ENCODE measurements around the gene TEX11.
"Not testable (repeated sequence)": the region's sequence is repeated elsewhere in the genome, so short reads cannot be mapped to it uniquely, and the experiment has no call there.

The TEX11 gene

DNA sequence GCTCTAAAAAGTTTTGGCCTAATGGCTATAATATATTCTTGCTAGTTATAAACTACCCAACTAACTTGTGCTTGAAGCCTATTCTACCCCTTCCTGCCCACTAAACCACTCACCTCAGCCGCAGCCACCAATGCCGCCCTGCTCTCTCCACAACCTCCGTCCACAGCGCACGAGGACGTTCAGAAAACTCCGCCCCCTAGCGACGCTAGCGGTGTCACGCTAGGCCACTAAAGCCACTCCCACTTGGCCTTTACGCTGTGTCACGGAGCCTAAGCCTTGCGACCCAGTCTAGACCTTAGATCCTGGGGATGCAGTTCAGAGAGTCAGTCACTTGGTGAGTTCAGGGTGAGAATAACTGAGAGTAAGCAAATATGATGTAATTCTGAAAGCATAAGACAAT is at the start of gene TEX11:
Gene TEX11 (minus strand): TSS at position 171 of the 400 bp plus-strand sequence. CDS start 922 bp downstream, outside the sequence.
- DNase-seq: no peak

DNA sequence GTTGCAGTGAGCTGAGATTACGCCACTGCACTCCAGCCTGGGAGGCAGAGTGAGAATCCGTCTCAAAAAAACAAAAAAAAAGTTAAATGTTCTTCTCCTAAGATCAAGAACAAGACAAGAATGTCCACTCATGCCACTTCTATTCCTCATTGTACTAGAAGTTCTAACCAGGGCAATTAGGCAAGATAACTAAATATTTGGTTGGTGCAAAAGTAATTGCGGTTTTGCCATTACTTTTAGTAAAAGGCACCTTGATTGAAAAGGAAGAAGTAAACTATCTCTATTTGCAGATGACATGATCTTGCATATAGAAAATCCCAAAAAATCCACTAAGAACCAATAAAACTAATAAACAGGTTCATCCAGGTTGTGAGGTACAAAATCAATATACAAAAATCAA is 46.4 kb upstream of the TEX11 start:
- no peak for DNase-seq

DNA sequence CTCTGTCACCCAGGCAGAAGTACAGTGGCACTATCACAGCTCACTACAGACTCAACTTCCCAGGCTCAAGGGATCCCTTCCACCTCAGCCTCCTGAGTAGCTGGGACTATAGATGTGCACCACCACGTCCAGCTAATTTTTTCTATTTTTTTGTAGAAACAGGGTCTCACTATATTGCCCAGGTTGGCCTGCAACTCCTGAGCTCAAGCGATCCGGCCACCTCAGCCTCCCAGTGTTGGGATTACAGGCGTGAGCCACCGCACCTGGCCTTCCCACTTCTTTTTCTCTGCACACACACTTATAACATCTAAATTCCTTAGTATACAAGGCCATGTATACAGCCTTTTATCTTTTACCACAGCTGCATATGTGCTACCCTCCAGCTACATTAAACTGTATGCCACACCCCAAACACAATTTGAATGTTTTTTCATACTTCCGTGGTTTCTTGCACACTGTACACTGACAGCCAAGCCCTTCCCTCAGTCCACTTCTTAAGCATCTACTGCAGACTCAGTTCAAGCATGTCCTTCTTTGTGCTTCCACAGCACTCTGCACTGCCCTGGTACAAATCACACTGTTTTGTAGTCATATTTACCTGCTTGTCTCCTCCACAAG is 15.9 kb upstream of the TEX11 start:
- DNase-seq: no peak

DNA sequence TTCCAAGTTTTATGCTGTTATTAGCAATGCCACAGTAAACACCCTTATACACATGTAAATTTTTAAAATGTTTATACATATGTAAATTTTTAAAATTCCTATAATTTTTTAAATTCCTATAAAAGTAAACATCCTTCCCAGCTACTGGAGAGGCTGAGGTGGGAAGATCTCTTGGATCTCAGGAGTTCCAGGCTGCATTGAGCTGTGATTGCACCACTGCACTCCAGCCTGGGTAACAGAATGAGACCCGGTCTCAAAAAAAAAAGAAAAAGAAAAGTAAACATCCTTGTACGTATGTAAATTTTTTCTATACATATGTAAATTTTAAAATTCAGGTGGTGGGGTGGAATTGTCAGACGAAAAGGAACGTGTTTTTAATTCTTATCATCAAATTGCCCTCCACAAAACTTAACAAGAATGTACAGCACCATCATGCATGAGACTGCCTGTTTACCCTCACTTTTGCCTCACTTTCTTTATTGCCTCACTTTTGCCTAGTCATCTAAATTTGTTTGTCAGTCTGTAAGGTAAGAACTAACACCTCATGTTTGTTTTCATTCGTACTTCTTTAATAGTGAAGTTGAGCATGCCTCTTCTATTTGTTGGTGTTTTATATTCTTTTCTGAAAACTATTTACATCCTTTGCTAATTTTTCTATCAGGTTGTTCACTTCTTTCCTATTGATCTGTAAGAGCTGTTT is 14.4 kb upstream of the TEX11 start:
- no peak for DNase-seq

DNA sequence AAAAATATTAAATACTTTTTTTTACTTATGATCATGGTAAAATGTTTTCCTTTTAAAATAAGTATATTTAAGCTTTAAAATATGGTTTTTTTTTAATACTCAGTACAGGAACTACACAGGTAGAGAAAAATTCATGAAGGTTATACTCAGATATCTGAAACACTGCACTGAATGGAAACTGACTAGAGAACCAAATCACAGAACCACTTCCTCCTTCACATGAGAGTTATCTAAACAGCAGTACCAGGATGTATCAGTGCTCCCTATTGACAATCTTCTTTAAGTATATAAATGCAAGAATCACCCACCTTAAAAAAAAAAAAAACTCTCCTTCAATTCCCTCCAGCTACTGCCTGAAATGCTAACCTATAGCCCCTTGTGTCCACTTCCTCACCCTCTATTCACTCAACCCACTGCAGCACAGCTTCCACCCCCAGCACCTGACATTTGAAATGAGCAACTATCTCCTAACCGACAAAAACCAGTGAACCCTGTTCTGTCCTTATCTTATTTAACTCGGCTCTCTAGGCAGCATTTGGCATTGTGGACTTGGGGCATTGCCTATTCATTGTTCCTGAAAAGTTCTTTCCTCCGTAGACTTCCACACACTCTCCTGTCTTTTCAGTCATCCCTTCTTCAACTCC is 13.3 kb upstream of the TEX11 start:
- no peak for DNase-seq

DNA sequence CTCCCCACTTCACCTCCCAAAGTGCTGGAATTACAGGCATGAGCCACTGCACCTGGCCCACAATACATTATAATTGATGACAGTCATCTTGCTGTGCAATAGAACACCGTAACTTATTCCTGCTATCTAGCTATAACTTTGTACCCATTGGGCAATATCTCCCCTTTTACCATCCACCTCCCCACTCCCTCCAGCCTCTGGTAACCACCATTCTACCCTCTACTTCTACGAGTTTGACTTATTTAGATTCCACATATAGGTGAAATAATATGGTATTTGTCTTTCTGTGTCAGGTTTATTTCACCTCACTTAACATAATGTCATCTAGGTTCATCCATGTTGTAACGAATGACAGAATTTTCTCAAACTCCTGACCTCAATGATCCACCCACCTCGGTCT is 8.2 kb upstream of the TEX11 start:
- DNase-seq: no peak

DNA sequence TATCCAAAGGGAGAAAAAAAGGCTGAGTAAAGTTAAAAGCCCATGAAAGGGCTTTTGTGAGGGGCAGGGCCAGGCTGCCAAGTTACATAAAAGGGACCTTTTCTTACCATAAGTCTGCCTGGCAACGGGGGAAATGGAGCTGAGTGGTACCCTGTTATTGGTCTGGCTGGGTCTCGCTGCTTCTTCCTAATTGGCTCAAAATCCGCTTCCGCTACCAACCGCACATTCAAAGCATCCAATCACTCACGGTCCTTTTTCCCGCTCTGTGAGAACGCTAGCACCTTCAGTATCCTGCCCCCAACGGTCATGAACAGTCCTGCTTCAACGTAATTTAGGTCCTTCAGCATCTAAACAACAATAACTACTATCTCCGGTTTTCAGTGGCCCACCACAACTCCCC is 611 bp downstream of the TEX11 start:
- DNase-seq: no peak

DNA sequence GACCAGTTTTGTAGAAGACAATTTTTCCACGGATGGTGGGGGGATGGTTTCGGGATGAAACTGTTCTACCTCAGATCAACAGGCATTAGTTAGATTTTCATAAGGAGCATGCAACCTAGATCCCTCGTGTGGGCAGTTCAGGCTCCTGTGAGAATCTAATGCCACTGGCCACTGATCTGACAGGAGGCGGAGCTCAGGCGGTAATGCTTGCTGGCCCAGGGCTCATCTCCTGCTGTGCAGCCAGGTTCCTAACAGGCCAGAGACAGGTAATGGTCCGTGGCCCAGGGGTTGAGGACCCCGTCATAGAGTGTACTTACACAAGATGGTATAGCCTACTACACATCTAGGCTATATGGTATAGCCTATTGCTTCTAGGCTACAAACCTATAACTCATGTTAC is 7.0 kb downstream of the TEX11 start:
- no peak for DNase-seq

DNA sequence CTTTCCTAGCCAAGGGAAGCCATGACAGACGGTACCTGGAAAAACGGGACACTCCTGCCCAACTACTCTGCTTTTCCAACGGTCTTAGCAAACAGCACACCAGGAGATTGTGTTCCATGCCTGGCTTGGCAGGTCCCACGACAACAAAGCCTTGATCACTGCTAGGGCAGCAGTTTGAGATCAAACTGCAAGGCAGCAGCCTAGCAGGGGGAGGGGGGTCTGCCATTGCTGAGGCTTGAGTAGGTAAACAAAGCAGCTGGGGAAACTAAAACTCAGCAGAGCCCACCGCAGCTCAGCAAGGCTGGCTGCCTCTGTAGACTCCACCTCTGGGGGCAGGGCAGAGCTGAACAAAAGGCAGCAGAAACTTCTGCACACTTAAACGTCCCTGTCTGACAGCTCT is 18.1 kb downstream of the TEX11 start:
- DNase-seq: not testable (repeated sequence)

DNA sequence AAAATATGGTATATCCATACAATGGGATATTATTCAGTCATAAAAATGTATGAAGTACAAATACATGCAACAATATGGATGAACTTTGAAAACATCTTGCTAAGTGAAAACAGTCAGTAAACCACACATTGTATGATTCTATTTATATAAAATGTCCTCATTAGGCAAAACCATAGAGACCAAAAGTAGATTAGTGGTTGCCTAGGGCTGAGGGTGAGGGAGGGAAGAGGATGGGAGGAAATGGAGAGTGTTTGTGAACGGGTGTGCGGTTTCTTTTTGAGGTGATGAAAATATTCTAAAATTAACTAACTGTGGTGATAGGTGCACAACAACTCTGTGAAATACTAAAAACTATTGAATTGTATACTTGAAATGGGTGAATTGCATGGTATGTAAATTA is 29.6 kb downstream of the TEX11 start:
- DNase-seq: no peak

DNA sequence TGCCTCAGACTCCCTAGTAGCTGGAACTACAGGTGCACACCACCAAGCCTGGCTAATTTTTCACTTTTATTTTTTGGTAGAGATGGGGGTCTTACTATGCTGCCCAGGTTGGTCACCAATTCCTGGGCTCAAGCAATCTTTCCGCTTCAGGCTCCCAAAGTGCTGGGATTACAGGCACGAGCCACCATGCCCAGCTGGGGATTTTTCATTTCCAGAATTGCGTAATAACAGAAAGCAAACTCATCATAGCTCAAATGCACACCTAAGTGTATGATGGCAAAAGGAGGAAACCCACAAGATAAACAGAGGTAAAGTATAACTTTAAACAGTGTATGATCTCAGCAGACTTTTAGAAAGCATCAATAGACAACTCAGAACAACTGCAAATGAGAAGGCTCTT is 56.2 kb downstream of the TEX11 start:
- DNase-seq: no peak

DNA sequence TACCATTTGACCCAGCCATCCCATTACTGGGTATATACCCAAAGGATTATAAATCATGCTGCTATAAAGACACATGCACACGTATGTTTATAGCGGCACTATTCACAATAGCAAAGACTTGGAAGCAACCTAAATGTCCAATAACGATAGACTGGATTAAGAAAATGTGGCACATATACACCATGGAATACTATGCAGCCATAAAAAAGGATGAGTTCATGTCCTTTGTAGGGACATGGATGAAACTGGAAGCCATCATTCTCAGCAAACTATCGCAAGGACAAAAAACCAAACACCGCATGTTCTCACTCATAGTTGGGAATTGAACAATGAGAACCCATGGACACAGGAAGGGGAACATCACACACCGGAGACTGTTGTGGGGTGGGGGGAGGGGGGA is 64.4 kb downstream of the TEX11 start:
- DNase-seq: not testable (repeated sequence)

DNA sequence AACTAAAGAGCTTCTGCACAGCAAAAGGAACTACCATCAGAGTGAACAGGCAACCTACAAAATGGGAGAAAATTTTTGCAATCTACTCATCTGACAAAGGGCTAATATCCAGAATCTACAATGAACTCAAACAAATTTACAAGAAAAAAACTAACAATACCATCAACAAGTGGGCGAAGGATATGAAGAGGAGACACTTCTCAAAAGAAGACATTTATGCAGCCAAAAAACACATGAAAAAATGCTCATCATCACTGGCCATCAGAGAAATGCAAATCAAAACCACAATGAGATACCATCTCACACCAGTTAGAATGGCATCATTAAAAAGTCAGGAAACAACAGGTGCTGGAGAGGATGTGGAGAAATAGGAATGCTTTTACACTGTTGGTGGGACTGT is 64.9 kb downstream of the TEX11 start:
- not testable (repeated sequence) for DNase-seq

DNA sequence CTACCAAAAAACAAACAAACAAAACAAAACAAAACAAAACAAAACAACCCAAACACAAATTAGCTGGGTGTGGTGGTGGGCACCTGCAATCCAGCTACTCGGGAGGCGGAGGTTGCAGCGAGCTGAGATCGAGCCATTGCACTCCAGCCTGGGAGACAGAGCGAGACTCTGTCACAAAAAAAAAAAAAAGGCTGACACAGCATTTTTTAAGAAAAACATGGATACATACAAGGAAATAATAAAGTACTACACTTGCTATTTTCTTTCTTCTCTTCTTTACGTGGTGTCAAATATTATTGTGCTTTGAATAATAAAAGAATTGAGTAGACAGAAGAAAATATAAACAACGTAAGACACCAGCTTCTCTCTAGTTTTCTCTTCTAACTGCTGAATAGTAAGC is 73.9 kb downstream of the TEX11 start:
- no peak for DNase-seq

DNA sequence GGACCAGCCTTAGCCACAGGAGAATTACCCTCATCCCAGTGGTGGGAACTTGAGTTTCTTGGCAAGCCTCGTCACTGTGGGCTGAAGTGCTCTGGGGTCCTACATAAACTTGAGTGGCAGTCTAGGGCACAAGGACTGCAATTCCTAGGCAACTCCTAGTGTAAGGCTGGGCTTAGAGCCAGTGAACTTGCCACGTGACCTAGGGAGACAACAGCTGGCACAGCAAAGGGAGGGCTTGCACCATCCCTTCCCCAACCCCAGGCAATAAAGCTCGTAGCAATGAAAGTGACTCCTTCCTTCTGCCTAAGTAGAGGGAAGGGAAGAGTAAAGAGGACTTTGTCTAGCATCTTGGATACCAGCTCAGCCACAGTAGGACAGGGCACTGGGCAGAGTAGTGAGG is 81.8 kb downstream of the TEX11 start:
- DNase-seq: no peak

DNA sequence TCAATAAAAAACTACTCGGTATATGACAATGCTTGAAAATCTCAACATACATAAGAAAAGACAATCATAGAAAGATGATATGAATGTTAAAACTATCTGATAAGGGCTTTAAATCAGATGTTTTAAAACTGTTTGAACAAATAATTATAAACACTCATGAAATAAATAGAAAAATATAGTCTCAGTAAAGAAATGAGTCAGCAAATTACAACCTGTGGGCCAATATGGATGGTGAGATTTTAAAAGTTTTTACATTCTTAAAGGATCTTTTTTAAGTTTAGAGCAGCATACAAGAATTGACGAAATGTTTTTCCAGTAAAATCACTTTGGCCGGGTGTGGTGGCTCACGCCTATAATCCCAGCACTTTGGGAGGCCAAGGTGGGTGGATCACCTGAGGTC is 83.1 kb downstream of the TEX11 start:
- no peak for DNase-seq

DNA sequence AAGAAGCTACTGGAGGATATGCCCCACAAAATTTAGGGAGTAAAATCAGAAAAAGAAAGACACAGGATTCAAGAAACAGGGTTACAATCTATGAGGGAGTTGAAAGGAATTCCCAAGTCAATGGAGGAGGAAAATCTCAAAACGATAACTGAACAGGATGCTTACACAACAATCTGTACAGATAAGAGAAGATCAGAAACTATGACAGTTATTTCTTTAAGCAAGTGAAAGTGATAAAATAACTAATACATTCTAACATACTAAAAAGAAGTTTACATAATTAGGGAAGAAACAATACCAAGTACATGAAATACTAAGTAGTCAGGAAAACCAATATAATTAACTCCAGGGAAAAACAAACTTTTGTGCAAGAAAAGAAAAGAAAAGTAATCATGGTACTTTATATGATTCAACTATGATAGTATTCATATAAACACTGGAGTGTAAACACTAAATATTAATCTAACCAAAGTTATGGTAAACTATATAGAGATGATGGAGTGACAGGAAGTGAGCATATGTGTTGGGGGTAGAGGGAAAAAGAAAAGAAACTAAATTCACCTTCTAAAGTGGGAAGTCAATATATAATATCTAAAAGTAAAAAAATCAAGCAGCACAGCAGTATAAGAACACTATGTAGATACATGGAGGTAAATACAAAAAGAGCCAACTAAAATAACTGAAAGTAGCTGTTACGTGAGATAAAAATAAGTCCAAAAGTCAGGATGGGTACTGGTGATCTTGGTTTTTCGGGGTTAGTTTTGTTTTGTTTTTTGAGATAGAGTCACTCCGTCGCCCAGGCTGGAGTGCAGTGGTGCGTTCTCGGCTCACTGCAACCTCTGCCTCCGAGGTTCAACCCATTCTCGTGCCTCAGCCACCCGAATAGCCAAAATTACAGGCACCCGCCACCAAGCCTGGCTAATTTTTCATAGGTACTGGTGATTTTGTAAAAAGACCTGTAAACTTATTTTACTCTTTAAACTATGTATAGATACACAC is 99.3 kb downstream of the TEX11 start:
- DNase-seq: no peak

DNA sequence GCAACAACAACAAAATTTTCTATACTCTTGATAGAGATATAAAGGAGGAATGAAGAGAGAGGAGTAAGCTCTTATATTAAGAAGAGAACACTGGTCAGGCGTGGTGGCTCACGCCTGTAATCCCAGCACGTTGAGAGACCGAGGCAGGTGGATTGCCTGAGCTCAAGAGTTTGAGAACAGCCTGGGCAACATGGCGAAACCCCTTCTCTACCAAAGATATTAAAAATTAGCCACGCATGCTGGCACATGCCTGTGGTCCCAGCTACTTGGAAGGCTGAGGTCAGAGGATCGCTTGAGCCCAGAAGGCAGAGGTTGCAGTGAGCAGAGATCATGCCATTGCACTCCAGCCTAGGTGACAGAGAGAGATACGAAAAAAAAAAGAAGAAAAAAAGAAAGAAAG is 102.4 kb downstream of the TEX11 start:
- no peak for DNase-seq

DNA sequence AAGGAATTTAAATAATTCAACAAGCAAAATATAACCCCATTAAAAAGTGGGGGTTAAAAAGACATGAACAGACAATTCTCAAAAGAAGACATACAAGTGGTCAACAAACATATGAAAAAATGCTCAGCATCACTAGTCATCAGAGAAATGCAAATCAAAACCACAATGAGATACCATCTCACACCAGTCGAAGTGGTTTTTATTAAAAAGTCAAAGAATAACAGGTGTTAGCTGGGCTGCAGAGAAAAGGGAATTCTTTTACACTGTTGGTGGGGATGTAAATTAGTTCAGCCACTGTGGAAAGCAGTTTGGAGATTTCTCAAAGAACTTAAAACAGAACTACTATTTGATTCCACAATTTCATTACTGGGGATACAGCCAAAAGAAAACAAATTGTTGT is 111.8 kb downstream of the TEX11 start:
- not testable (repeated sequence) for DNase-seq

DNA sequence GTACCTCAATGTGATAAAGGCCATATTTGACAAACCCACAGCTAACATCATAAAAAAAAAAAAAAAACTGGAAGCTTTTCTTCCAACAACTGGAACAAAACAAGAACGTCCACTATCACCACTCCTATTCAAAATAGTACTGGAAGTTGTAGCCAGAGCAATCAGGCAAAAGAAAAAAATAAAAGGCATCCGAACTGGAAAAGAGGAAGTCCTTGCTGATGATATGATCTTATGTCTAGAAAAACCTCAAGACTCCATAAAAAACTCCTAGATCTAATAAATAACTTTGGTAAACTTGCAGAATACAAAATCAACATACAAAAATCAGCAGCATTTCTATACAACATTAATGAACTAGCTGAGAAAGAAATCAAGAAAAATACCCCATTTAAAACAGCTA is 134.3 kb downstream of the TEX11 start:
- DNase-seq: no peak

DNA sequence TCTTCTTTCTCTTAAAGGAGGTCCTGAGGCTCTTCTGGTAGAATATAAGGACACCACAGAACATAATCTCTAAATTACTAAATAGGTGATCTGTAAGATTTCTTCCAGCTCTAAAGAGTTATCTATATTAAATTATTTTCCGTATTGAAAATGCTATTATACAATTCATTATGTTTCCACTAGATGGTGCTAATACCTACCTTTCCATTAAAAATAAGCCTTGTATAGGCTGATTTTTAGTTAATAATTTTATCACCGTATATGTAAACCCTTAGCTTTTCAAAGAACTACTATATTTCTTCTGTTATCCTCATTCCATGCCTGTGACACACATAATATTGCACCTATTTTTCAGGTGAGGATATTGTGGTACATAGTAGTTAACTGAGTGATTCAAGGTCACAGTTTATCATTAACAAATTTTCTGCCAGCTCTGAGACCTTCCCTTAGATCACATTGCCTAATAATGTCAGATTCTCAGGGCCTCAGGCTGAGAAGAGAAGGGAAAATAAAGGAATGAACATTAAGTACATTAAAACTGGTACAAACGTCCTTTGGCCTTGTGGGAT is 138.8 kb downstream of the TEX11 start:
- DNase-seq: no peak

DNA sequence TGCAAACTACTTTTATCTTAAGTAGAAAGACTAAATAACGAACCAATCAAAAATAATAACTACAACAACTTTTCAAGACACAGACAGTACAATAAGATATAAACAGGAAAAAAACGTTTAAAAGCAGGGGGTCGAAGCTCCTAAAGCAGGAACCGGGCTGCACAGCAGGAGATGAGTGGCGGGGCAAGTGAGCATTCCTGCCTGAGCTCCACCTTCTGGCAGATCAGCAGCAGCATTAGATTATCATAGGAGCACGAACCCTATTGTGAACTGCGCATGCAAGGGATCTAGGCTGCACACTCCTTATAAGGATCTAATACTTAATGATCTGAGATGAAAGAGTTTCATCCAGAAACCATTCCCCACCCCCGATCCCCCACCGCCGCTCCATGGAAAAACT is 146.2 kb downstream of the TEX11 start:
- no peak for DNase-seq

DNA sequence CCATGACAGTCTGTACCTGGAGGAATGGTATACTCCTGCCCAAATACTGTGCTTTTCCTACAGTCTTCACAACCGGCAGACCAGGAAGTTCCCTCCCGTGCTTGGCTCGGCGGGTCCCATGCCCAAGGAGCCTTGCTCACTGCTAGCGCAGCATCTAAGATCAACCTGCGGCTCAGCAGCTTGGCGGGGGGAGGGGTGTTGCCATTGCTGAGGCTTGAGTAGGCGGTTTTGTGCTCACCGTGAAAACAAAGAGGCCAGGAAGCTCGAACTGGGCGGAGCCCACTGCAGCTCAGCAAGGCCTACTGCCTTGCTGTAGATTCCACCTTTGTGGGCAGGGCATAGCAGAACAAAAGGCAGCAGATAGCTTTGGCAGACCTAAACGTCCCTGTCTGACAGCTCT is 152.7 kb downstream of the TEX11 start:
- DNase-seq: peak; percentile 46

Data from activated CD8-positive, alpha-beta memory T cell treated with anti-CD3 and anti-CD28 coated beads, Interleukin-2, amount 50 U/mL, for 4 hours (primary cell).